DMS153 treated with DMSO at 0.1 percent for 48 hours (cell line): ENCODE data around the gene MTHFD1L.

Source experiments
- DNase-seq: peaks from one replicate; lab custom pipeline; 2025; ENCODE audit not compliant: unreplicated experiment; lab: John Stamatoyannopoulos, UW

The MTHFD1L gene

DNA sequence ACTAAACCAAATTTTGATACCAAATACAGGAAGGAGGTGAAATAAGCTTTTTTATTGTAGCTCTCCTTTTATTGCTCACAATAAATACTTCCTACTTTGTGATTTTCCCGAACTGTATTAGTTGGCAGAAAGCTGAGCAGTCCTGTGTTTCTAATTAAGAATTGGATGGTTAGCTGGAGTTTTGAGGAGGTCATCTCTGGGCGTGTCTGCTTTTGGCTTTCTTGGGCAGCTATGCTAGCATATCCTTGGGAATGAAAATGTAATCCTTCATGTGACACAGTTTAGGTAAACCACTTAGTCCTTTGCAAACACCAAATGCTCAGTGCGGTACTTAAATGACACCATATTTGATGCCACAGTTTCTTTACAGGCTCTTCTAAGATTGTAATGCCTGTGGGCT is 67.5 kb downstream of the MTHFD1L start:
- no peak for DNase-seq

DNA sequence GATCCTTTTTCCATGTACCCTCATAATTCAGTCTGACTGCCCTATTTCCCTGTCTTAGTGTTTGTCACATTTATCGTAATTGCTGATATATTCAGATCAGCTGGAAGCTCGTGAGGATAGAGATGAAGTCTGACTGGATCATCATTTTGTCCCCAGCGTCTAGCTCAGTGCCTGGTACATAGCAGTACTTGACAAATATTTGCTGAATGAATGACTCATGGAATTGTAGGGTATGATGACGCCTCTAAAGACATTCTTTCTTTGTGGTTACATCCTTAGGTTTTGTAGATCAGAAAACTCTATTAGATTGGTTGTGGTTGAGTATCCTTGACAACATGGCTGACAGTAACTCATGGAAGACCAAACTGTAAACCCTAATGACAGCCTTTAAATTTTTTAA is 68.9 kb downstream of the MTHFD1L start:
- no peak for DNase-seq

DNA sequence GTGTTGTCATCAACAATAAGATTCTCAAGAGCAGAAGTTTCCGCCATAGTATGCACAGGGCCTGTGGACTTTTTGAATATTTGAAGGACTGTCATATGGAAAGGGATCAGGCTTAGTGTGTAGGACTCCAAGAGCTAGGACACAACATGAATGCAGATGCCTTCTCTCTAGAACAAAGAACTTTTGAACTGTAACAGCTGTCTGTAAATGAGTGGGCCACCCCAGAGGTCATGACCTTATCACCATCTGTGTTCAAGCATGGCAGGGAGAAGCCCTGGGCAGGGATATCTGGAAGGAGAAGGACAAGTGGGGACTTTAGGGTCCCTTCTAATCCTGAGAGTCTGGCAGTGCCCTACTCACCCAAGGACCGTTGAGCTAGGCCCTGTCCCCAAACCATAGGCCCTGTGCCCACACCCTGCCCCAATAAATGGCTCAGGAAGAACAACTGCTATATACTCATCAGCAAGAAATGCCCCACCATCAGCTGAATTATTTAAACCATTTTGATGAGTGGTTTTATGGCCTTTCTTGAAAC is 70.6 kb downstream of the MTHFD1L start:
- DNase-seq, result no peak

DNA sequence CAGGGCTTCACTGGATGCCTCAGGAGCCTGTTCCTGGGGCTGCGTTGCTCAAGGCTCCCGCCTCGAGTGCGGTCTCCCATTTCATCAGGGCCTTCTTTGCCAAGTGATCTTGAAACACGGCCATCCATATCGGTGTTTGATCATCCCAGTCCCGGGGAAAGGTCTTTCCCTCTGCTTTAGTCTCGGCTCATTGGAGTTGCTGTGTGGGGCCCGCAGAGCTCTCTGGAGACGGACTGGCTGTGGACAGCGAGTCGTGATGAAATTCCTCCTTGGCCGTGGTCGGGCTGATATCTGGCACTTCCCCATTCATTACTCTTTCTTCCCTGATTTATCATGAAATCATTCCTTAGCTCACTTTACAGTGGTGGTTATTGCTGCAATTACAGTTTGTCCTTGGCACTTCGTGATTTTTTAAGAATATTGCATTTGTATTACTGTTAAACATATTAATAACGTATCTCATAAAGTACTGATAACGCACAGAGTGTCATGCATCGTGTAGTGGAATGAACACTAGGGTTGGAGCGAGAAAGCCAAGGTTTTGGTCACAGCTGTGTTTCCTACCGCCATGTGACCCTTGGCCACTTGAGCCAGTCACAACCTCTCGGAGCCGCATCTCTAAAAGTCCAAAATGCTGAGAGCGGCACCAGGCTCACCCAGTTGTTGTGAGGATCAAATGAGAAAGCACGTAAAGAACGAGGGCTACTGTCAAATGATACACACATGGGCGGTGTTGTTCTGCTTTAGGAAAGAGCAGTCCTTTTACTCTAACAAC is 71.8 kb downstream of the MTHFD1L start:
- no peak for DNase-seq

DNA sequence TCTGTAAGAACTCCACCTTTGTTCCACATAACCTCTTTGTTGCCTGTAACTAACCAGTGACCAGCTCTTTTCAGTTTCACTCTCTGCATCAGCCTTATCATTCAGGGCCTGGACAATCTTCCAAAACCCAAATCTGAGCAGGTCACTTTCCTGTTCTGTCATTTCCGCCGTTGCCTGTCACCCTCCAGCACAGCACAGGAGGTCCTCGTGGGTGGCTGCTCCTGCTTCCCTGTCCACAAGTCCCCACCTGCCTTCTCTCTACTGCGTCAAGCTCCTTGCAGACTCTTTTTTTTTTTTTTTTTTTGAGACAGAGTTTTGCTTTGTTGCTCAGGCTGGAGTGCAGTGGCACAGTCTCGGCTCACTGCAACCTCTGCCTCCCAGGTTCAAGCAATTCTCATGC is 73.9 kb downstream of the MTHFD1L start:
- DNase-seq, result no peak

DNA sequence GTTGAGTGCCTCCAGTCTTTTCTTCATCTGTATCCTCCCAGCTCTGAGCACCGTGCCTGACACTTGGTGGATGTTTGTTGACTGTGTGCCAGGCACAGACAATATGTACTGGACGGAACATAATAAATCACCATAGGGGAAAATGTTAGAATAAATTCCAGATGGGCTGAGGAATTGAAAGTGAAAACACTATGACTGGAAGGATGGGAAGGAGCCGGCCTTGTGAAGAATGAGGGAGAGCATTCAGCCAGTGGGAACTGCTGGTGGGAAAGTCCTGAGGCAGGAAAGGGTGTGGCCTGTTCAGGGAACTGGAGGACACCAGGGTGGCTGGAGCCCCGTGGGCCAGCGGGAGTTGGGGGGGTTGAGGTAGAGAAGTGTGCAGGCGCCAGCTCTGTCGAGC is 75.4 kb downstream of the MTHFD1L start:
- no peak for DNase-seq

DNA sequence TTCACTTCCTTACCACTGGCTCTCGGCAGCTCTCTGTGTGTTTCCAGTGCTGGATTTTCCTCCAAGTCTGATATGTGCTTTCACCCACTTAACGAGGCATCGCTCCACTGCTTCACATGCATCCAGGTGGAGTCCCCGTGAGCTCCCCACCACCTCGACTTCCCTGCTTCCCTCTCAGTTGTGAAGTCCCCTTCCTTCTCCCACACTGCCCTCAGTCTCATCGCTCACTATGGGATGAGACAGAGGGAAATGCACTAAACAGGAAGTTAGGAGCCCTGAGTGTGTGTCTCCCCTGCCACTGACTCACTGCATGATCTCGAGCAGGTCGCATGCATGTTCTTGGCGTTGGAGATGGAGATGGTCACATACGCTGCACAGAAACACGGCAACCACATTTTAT is 84.0 kb downstream of the MTHFD1L start:
- DNase-seq, result no peak

DNA sequence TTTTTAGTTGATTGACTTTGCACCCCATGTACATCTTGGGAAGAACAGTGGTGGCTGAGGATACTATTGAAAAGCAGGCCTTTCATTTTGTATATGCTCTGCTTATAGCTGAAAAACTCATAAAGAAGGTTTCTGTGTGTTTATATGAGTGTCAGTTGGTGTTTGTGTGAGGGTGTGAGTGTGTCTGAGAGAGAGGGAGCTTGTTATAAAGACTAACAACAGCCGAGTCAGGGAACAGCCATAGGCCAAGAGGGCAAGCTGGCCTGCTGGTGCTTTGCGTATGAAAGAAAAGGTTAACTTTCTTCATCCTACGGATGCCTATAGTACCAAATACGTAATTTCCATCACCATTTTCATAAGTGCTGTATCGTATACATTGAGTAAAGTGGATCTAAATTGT is 88.3 kb downstream of the MTHFD1L start:
- DNase-seq, result no peak

DNA sequence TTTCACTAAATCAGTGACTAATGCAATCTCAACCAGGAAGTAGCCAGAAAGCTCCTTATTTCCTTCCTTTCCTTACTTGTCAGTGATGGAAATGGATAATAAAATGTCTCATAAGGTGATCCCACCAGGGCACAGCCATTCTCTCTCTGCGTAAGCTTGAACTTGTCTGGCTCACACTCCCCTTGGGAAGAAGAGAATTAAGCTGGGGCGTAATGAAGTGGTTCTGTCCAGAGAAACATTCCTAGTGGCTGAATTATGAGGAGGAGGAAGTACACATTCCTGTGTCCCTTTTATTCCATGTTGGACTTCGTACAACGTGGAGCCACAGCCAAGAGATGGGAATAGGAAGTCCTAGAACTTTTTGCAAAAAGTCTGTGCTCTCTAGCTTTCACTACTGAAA is 93.7 kb downstream of the MTHFD1L start:
- no peak for DNase-seq

DNA sequence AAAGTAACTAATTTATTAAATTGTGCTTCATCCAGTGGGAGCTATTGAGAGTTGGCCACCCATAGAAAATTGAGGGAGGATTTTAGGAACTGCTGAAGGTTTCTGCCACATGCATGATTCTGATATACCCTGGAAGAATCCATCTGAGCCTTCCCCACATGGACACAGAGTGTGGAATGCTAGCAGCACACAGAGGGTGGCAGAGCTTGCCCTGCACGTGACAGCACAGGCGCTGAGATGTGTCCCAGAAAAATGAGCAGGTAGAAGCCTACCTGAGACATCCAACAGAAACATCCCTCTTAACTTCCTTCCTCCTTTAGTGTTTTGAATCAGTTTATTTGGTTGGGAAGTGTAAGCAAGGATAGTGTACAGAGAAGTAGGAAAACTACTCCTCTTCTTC is 96.9 kb downstream of the MTHFD1L start:
- DNase-seq, result no peak

DNA sequence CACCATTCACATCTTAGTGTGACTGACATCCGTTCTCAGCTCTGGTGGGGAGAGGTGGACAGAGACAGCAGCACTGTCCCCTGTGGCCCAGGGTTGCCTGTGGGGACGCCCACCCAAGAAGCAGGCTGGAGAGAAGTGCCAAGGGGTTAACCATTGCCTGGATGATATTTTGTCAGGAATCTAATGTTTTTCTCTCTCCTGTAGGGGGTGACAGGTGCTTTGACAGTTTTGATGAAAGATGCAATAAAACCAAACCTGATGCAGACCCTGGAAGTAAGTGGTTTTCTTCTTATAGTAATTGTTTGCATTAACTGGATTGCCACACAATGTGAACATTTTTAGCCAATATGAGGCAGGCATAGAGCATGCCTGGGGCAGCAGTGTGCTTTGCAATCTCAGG is 99.3 kb downstream of the MTHFD1L start:
- DNase-seq, result no peak

DNA sequence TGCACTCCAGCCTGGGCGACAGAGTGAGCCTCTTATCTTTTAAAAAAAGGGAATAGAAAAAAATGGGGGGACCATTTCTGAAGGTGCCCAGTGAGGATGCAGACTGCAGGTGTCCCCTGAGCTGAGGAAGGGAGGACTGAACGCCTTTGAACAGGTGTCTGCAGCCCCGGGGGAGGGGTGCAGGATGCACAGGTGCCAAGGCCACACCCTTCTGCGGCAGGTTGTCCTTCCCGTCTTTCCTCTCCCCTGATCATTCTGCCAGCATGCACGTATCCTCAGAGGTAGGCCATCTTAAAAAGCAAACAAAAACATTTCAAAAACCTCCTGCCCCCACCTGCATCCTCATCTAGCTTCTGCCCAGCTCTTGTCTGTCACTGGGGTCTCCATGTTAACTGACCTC is 101.3 kb downstream of the MTHFD1L start:
- DNase-seq, result no peak

DNA sequence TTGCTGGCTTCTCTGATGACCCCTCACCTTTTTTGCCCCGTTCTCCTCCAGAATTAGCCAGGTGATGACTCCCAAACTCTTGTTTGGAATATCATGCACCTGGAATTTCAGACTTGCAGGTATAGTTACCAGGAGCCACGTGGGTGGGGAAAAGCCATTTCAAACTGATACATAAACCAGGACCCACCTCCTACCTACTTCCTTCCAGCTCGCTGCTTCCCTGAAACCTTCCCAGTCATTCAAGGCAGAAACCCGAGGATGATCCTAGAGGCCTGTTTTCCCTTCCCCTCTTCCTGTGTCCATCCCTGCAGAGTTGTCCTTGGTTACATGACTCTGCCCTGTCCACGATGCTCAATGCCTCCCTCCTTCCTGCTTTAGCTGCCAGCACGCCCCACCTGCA is 101.9 kb downstream of the MTHFD1L start:
- no peak for DNase-seq

DNA sequence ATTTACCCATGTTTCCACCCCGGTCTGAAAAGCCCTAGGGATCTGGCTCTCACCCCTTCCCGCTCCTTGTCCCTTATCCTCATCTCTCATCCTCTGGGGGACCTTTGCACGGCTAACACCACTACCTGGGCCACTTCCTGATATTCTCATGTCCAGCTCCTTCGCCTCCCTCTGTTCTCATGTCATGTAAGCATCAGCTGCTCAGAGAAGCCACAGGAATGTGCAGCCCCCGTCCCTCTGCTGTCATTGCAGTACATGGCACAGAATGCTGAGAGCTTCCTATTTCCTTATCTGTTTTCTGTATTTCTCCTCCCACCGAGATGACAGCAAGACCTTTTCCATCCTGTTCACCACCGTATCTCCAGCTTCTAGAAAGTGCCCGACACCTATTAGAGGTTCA is 102.4 kb downstream of the MTHFD1L start:
- DNase-seq, result no peak

DNA sequence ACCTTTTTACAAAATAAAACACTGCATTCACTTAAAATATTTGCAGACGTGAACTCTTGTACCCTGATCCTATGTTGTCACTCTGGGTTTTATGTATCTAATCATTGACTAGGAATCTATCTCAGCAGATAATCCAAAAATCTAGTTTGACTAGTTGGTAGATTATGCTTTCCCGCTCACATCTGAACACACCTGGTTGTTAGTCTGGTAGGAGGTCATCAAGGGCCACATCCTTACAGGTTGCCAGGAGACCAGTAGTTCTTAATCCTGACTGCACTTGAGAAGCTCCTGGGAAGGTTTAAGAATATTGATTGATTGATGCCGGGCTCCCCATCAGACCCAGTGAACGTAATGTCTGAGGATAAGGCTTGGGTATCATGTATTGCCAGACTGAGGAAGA is 104.4 kb downstream of the MTHFD1L start:
- no peak for DNase-seq

DNA sequence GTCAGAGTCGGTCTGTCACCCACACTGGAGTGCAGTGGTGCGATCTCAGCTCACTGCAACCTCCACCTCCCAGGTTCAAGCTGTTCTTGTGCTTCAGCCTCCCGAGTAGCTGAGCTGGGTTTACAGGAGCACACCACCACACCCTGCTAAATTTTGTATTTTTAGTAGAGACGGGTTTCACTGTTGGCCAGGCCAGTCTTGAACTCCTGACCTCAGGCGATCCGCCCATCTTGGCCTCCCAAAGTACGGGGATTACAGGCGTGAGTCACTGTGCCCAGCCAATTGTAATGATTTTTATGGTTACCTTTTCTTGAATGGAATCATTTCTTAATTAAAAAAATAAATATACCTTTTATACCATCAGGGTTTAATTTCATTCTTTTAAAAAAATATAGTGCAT is 105.7 kb downstream of the MTHFD1L start:
- DNase-seq, result no peak

DNA sequence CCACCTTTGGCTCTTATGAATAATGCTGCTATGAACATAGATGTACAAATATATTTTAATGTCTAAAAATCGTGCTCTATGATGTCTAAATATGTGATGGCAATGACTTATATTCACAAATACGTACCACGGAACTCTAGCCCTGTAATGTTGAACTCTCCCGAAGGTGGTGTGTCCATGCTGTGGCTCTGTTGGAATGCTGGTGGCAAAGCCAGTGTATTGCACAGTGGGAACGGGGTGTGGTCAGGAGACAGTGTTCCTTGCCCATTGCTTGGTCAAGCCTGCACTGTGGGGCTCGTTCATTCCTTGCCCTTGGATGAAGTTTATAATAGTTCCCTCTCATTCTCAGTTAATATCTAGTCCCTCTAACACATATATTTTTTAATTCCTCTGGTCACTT is 109.6 kb downstream of the MTHFD1L start:
- no peak for DNase-seq

DNA sequence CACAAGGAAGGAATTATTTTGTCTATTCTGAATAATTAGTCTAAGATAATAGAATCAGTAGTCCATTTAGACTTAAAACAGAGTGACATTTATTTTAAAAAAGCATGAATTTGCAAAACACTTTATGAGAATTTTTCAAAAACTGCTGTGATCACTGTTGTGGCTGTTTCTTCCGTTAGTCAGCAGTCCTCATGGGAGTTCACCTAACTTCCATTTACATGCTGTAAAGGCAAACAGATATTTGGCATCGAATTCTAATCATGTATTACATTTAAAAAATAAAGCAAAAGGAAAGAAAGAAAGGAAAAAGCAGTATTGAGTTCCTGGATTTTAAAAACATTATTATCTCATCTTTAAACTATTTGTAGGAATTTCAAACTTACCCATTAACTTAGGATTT is 111.8 kb downstream of the MTHFD1L start:
- DNase-seq, result no peak

DNA sequence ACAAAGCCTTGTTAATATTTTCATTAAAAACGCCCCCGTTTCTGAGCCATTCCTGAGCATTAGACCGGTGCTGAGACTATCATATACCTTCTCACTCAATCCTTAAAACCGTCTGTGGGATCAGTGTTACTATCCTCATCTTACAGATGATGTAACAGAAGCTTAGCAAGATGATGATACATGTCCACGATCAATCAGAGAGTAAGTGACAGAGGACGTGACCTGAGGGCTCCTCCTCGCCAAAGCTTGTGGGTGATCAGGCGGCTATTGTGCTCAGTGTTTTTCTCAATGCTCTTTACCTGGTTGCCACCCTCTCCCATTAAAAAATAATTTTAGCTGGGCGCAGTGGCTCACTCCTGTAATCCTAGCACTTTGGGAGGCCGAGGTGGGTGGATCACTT is 113.1 kb downstream of the MTHFD1L start:
- DNase-seq, result no peak

DNA sequence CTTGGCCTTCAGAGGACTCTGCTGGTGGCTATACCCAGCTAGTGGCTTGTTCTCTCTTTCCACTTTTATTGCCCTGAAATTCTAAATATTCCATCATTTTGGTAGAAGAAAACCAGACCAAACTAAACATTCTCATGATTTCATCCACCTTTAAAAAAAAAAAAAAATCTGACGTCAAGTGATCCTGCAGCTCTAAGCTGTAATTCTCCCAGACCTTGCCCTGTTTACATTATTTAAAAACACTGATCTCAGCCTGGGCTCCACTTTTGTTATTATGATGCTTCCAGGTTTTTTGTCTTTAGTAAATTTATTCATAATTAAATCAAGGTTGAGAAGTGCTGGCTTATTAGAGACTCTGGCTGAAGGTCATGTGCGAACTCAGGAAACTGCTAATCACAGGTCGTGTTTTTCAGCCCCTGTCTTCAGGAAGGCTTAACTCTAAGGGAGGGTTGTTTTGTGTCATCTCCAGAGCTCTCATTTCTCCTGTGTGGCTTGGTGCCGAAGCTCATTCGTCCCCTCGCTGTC is 114.4 kb downstream of the MTHFD1L start:
- no peak for DNase-seq

DNA sequence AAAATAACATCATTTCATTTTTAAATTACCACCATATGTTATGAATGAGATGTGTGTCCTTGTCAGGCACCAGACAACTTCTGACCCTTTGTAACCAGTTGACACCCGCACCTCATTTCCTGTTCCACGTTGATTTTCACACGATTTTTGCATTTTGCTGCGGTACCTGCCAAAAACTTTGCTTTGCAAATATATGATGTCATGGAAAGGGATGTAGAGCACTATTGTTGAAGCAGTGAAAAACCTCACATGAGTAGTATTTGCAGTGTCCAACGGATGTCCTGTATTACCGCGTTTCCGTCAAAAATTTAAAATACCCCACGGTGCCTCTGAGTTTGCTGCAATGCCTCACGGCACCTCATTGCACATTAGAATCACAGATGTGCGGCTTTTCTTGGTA is 115.6 kb downstream of the MTHFD1L start:
- no peak for DNase-seq

DNA sequence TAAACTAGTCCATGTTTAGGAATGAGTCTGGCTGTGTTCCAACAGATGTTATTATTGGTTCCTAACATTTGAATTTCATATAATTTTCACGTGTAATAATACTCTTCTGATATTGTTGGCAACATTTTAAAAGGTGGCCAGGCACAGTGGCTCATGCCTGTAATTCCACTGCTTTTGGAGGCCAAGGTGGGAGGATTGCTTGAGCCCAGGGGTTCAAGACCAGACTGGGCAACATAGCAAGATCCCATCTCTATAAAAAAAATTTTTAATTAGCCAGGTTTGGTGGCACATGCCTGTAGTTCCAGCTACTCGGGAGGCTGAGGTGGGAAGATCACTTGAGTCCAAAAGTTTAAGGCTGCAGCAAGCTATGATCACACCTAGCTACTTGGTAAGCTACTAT is 116.2 kb downstream of the MTHFD1L start:
- DNase-seq, result no peak

DNA sequence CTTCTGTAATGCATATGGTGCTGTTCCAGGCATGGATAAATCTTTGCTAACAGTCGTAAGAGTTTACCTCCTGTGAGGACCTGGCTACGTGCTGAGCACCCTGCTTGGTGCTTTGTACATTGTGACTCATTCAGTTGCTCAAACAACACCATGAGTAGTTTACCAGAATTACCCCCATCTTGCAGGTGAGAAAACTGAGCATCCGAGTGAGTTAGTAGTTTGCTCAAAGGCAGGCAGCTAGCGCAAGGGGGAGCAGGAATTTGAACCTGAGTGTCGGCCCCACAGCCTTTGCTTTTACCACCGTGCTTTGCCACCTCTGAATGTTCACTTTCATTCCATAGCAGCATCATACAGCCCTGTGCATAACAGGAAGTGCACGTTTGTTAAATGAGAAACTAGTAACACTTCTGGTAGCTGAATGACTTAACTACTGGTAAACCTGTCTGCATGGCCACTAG is 121.9 kb downstream of the MTHFD1L start:
- no peak for DNase-seq
